ENCODE measurements around the gene CTNND1. TPM values are rescaled to one million over a fixed set of nuclear protein-coding genes. Genes with fewer than 3 reads are reported as not detected.

CTNND1 gene
- total and polyA plus RNA-seq, 10 of the 15 experiments (the other 5 are each of a cell fraction or from before 2014, with no cell fraction given), result 4.7 to 70.0 (median 30.0) TPM

GRCh38 chr11:57761301-57762234 is at the start of gene CTNND1 (continued):
- no peak for TF ChIP-seq BHLHE40 (IDR thresholded peaks at IDR 0.05; ENCODE audit: borderline replicate concordance in 1 of 2, low read depth in 2 of 2, low read length in 1 of 2)
- peak; percentile 85 for TF ChIP-seq ATF2 (IDR thresholded peaks at IDR 0.05; ENCODE audit: low read length)
- TF ChIP-seq FOXM1 (IDR thresholded peaks at IDR 0.05; ENCODE audit: low read depth, low read length), result no peak
- no peak for TF ChIP-seq RBBP5 (conservative IDR thresholded peaks at IDR 0.05)
- peak; percentile 79; the same call in 1 of the 2 replicates for TF ChIP-seq CHD2 (IDR thresholded peaks at IDR 0.05; ENCODE audit: borderline replicate concordance, low read depth, low read length)
- no peak for TF ChIP-seq KLF5 (IDR thresholded peaks at IDR 0.05; ENCODE audit: partially characterized antibody)
- TF ChIP-seq IKZF1 (conservative IDR thresholded peaks at IDR 0.05), result peak; percentile 91
- peak; percentile 83 for TF ChIP-seq YY1 (IDR thresholded peaks at IDR 0.05; ENCODE audit: low read depth, low read length)
- no peak for TF ChIP-seq ZZZ3 (IDR thresholded peaks at IDR 0.05; ENCODE audit: control insufficient read depth, insufficient read length, low read depth)
- no peak for TF ChIP-seq TCF3 (IDR thresholded peaks at IDR 0.05; ENCODE audit: borderline replicate concordance, insufficient read depth, low read depth, low read length)
- no peak for TF ChIP-seq SIN3A (IDR thresholded peaks at IDR 0.05; ENCODE audit: low read depth, low read length)
- no peak for TF ChIP-seq BRCA1 (IDR thresholded peaks at IDR 0.05; ENCODE audit: low read depth, low read length)
- TF ChIP-seq ATF7 (IDR thresholded peaks at IDR 0.05; ENCODE audit: low read depth), result peak; percentile 95
- no peak for TF ChIP-seq NFXL1 (IDR thresholded peaks at IDR 0.05; ENCODE audit: borderline replicate concordance)
- TF ChIP-seq MTA2 (IDR thresholded peaks at IDR 0.05; ENCODE audit: low read depth), result no peak; the same call in 1 of the 2 replicates
- TF ChIP-seq ELK1 (IDR thresholded peaks at IDR 0.05; ENCODE audit: low read depth, low read length), result no peak
- TF ChIP-seq POU2F2 (IDR thresholded peaks at IDR 0.05; ENCODE audit: borderline replicate concordance, low read depth, low read length), result 0 out of 3 replicates have a peak, but pooled peaks have one; percentile 29
- peak; percentile 84 for TF ChIP-seq SMAD1 (IDR thresholded peaks at IDR 0.05; ENCODE audit: low read depth, partially characterized antibody)
- TF ChIP-seq IRF3 (IDR thresholded peaks at IDR 0.05), result no peak
- peak; percentile 18; the same call in 1 of the 2 replicates for TF ChIP-seq JUNB (IDR thresholded peaks at IDR 0.05)
- TF ChIP-seq FOXK2 (IDR thresholded peaks at IDR 0.05), result no peak
- no peak for TF ChIP-seq REST (IDR thresholded peaks at IDR 0.05; ENCODE audit: low read depth, low read length)
- TF ChIP-seq POLR2A (IDR thresholded peaks at IDR 0.05; ENCODE audit: low read depth, low read length), result peak; percentile 67; the same call in 1 of the 2 replicates
- no peak for TF ChIP-seq SPI1 (IDR thresholded peaks at IDR 0.05; ENCODE audit: borderline replicate concordance, insufficient read depth, low read depth, low read length)
- TF ChIP-seq HDAC2 (IDR thresholded peaks at IDR 0.05), result no peak

All from GM12878 (cell line).